ENCODE results near the gene CNOT2.

Gene CNOT2

GRCh38 chr12:70334742-70335141 lies 91.5 kb downstream of the CNOT2 start:
- no peak for DNase-seq (ENCODE audit: low spot score)
- Mint-ChIP-seq H3K4me3 (no peak overlapping the region), H3K27ac (no peak overlapping the region), H3K9me3 (no peaks in the 10 kb centered on the region), H3K36me3 (ENCODE audit: low read depth) (peaks cover 31% of the 10 kb centered on the region), H3K27me3 (ENCODE audit: low read depth) (no peaks in the 10 kb centered on the region), H3K4me1 (ENCODE audit: low read depth) (peaks cover 4% of the 10 kb centered on the region)

- Mint-ChIP-seq H3K27me3 (ENCODE audit: low read depth) (no peaks in the 10 kb centered on the region), H3K36me3 (ENCODE audit: low read depth) (peaks cover 40% of the 10 kb centered on the region), H3K9me3 (no peaks in the 10 kb centered on the region), H3K27ac (peak overlapping the region; percentile 16), H3K4me3 (no peak overlapping the region), H3K4me1 (ENCODE audit: low read depth) (peaks cover 3% of the 10 kb centered on the region)
- DNase-seq (ENCODE audit: low spot score), result no peak
Observed at GRCh38 chr12:70338531-70338930, 95.3 kb downstream of the CNOT2 start.

- Mint-ChIP-seq H3K27me3 (ENCODE audit: low read depth) (no peaks in the 10 kb centered on the region), H3K36me3 (ENCODE audit: low read depth) (peaks cover 22% of the 10 kb centered on the region), H3K4me3 (no peak overlapping the region), H3K27ac (no peak overlapping the region), H3K4me1 (ENCODE audit: low read depth) (no peaks in the 10 kb centered on the region), H3K9me3 (no peaks in the 10 kb centered on the region)
- DNase-seq (ENCODE audit: low spot score), result no peak
Observed at GRCh38 chr12:70351076-70351475, 107.8 kb downstream of the CNOT2 start.

- H3K4me3 Mint-ChIP-seq, result no peak overlapping the region
- H3K27me3 Mint-ChIP-seq (ENCODE audit: low read depth), result no peaks in the 10 kb centered on the region
- no peaks in the 10 kb centered on the region for H3K4me1 Mint-ChIP-seq (ENCODE audit: low read depth)
- no peak overlapping the region for H3K27ac Mint-ChIP-seq
- DNase-seq (ENCODE audit: low spot score), result no peak
- peaks cover 19% of the 10 kb centered on the region for H3K36me3 Mint-ChIP-seq (ENCODE audit: low read depth)
- H3K9me3 Mint-ChIP-seq, result no peaks in the 10 kb centered on the region
Observed at GRCh38 chr12:70353780-70354660, 110.8 kb downstream of the CNOT2 start.

GRCh38 chr12:70354787-70355186 lies 111.6 kb downstream of the CNOT2 start:
- no peak overlapping the region for H3K27ac Mint-ChIP-seq
- H3K9me3 Mint-ChIP-seq, result no peaks in the 10 kb centered on the region
- H3K36me3 Mint-ChIP-seq (ENCODE audit: low read depth), result peaks cover 19% of the 10 kb centered on the region
- H3K4me1 Mint-ChIP-seq (ENCODE audit: low read depth), result no peaks in the 10 kb centered on the region
- H3K27me3 Mint-ChIP-seq (ENCODE audit: low read depth), result no peaks in the 10 kb centered on the region
- no peak for DNase-seq (ENCODE audit: low spot score)
- H3K4me3 Mint-ChIP-seq, result no peak overlapping the region

GRCh38 chr12:70355972-70356371 lies 112.7 kb downstream of the CNOT2 start:
- H3K27ac Mint-ChIP-seq, result no peak overlapping the region
- H3K36me3 Mint-ChIP-seq (ENCODE audit: low read depth), result peaks cover 19% of the 10 kb centered on the region
- no peaks in the 10 kb centered on the region for H3K27me3 Mint-ChIP-seq (ENCODE audit: low read depth)
- H3K4me3 Mint-ChIP-seq, result no peak overlapping the region
- no peaks in the 10 kb centered on the region for H3K9me3 Mint-ChIP-seq
- H3K4me1 Mint-ChIP-seq (ENCODE audit: low read depth), result no peaks in the 10 kb centered on the region
- DNase-seq (ENCODE audit: low spot score), result no peak

GRCh38 chr12:70359458-70360197 lies 116.4 kb downstream of the CNOT2 start:
- DNase-seq (ENCODE audit: low spot score), result no peak
- Mint-ChIP-seq H3K4me3 (no peak overlapping the region), H3K4me1 (ENCODE audit: low read depth) (peaks cover 4% of the 10 kb centered on the region), H3K9me3 (no peaks in the 10 kb centered on the region), H3K36me3 (ENCODE audit: low read depth) (peaks cover 8% of the 10 kb centered on the region), H3K27ac (no peak overlapping the region), H3K27me3 (ENCODE audit: low read depth) (peaks cover 11% of the 10 kb centered on the region)

- Mint-ChIP-seq H3K4me1 (ENCODE audit: low read depth) (peaks cover 10% of the 10 kb centered on the region), H3K36me3 (ENCODE audit: low read depth) (peaks cover 4% of the 10 kb centered on the region), H3K4me3 (no peak overlapping the region), H3K9me3 (no peaks in the 10 kb centered on the region), H3K27me3 (ENCODE audit: low read depth) (peaks cover 16% of the 10 kb centered on the region), H3K27ac (no peak overlapping the region)
- no peak for DNase-seq (ENCODE audit: low spot score)
Observed at GRCh38 chr12:70360218-70360617, 117.0 kb downstream of the CNOT2 start.

GRCh38 chr12:70364695-70365397 lies 121.6 kb downstream of the CNOT2 start:
- no peaks in the 10 kb centered on the region for H3K36me3 Mint-ChIP-seq (ENCODE audit: low read depth)
- H3K27me3 Mint-ChIP-seq (ENCODE audit: low read depth), result peaks cover 38% of the 10 kb centered on the region
- no peak for DNase-seq (ENCODE audit: low spot score)
- H3K9me3 Mint-ChIP-seq, result no peaks in the 10 kb centered on the region
- H3K4me1 Mint-ChIP-seq (ENCODE audit: low read depth), result peaks cover 22% of the 10 kb centered on the region
- H3K4me3 Mint-ChIP-seq, result peak overlapping the region; percentile 75
- H3K27ac Mint-ChIP-seq, result no peak overlapping the region

GRCh38 chr12:70365398-70365647 lies 122.1 kb downstream of the CNOT2 start:
- H3K9me3 Mint-ChIP-seq, result no peaks in the 10 kb centered on the region
- no peak for DNase-seq (ENCODE audit: low spot score)
- H3K4me3 Mint-ChIP-seq, result peak overlapping the region; percentile 75
- no peak overlapping the region for H3K27ac Mint-ChIP-seq
- H3K27me3 Mint-ChIP-seq (ENCODE audit: low read depth), result peaks cover 38% of the 10 kb centered on the region
- peaks cover 22% of the 10 kb centered on the region for H3K4me1 Mint-ChIP-seq (ENCODE audit: low read depth)
- H3K36me3 Mint-ChIP-seq (ENCODE audit: low read depth), result no peaks in the 10 kb centered on the region

GRCh38 chr12:70365648-70366518 lies 122.7 kb downstream of the CNOT2 start, which contains the start of gene KCNMB4:
Gene KCNMB4, plus strand, starts transcription at chr12:70366290. Its CDS starts 445 bp downstream, at chr12:70366735.
- Mint-ChIP-seq H3K9me3 (no peaks in the 10 kb centered on the region), H3K36me3 (ENCODE audit: low read depth) (no peaks in the 10 kb centered on the region), H3K27ac (no peak within 1 kb of the TSS), H3K27me3 (ENCODE audit: low read depth) (peaks cover 38% of the 10 kb centered on the region), H3K4me3 (peak within 1 kb of the TSS; percentile 88), H3K4me1 (ENCODE audit: low read depth) (peaks cover 22% of the 10 kb centered on the region)
- DNase-seq (ENCODE audit: low spot score), result peak; percentile 78

GRCh38 chr12:70366581-70367257 lies 123.5 kb downstream of the CNOT2 start:
- no peaks in the 10 kb centered on the region for H3K36me3 Mint-ChIP-seq (ENCODE audit: low read depth)
- peaks cover 22% of the 10 kb centered on the region for H3K4me1 Mint-ChIP-seq (ENCODE audit: low read depth)
- H3K27me3 Mint-ChIP-seq (ENCODE audit: low read depth), result peaks cover 38% of the 10 kb centered on the region
- DNase-seq (ENCODE audit: low spot score), result peak; percentile 46
- H3K4me3 Mint-ChIP-seq, result peak overlapping the region; percentile 88
- H3K27ac Mint-ChIP-seq, result no peak overlapping the region
- no peaks in the 10 kb centered on the region for H3K9me3 Mint-ChIP-seq
